Kidney epithelial cell (primary cell): Measurements from ENCODE around the gene TRIP13. TPM values are rescaled to one million over a fixed set of nuclear protein-coding genes. Genes with fewer than 3 reads are reported as not detected.
A peak's percentile ranks its signal among the peaks of the same experiment; 100 is the strongest.
"Not testable (repeated sequence)": the region's sequence is repeated elsewhere in the genome, so short reads cannot be mapped to it uniquely, and the experiment has no call there.

Experiments used
- DNase-seq: peaks from one replicate; pipeline ENCODE4 v3.0.0-alpha.2; 2010; ENCODE audit warnings: low read depth
- H3K27me3 ChIP-seq: 2 replicates; pipeline ENCODE4 v1.6.0; 2011; ENCODE audit warnings: low read length; ENCODE audit not compliant: control insufficient read depth, insufficient read depth
- H3K36me3 ChIP-seq: 2 replicates; pipeline ENCODE4 v1.5.1; 2011; ENCODE audit warnings: low read length; ENCODE audit not compliant: control insufficient read depth, insufficient read depth
- H3K4me3 ChIP-seq: 2 replicates; pipeline ENCODE4 v1.5.1; 2011; ENCODE audit warnings: low read depth, mild to moderate bottlenecking, control low read depth, low read length
- CTCF ChIP-seq: IDR thresholded peaks from 2 replicates; pipeline ENCODE4 v1.5.1; 2011; ENCODE audit warnings: mild to moderate bottlenecking, moderate library complexity, low read length, control low read depth, inconsistent platforms; ENCODE audit not compliant: insufficient read depth, poor library complexity, severe bottlenecking
- total RNA-seq: library from RNA; depleted of rRNA; stranded (reverse); fragments of >200 nt; gene quantifications from 2 replicates; pipeline ENCODE4 v1.2.3, GENCODE V29; 2015

The TRIP13 gene
- 7.4 and 10.8 TPM in 2 replicates for total RNA-seq

DNA sequence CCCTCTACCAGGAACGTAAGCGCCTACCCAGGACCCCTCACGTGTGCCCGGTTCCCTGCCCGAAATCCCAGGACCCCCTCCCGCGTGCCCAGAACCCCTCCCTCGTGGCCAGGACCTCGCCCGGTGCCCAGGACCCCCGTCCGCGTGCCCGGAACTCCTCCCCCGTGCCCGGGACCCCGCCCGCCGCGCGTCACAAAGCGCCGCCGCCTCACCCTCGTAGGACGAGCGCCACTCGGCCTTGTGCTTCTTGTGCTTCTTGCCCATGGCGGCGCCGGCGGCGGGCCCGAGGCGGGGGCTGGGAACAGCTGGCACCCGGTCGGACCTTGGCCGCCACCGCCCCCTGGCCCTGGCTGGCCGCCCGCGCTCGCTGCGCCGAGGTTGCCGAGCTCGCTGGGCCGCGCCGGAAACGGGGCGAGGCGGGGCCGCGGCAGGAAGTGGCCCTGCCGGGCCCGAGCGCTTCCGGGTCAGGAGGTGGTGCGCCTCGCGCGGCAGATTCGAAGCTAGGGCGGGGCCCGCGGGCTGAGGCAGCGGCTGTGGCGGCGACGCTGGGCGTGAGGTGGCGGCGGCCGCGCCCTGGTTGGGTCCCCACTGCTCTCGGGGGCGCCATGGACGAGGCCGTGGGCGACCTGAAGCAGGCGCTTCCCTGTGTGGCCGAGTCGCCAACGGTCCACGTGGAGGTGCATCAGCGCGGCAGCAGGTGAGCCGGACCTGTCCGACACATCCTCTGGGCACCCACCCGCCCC lies at the start of gene TRIP13, which contains the start of gene BRD9:
TSS of gene TRIP13 (plus strand) at position 491 of the 743 bp plus-strand sequence. CDS start at position 606, 115 bp downstream.
TSS of gene BRD9 (minus strand) at position 408 of the 743 bp plus-strand sequence. CDS start at position 264, 144 bp downstream.
- H3K36me3 ChIP-seq: no peaks in the 10 kb centered on the region
- peak; percentile 29 for DNase-seq
- H3K27me3 ChIP-seq: no peaks in the 10 kb centered on the region
- no peak for TF ChIP-seq CTCF
- H3K4me3 ChIP-seq: peak within 1 kb of the TSS; percentile 84

DNA sequence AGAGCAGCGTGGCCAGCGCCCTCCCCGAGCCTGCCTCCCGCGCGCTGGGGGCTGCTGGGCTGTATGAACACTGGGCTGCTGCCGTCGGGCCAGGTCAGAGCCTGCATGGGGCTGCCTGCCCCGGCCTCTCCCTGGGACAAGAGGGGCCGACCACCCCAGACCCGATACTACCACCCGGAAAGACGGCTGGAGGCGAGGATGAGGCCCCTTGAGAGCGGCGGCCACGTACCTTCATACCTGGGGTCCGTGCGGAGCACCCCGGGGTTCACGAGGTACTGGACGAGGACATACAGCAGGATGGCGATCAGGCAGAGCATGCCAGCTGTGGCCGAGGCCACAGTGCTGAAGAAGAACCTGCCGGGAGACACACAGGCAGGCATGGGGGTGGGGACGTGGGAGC lies 49.3 kb upstream of the TRIP13 start:
- not testable (repeated sequence) for H3K27me3 ChIP-seq, H3K36me3 ChIP-seq, H3K4me3 ChIP-seq, DNase-seq

DNA sequence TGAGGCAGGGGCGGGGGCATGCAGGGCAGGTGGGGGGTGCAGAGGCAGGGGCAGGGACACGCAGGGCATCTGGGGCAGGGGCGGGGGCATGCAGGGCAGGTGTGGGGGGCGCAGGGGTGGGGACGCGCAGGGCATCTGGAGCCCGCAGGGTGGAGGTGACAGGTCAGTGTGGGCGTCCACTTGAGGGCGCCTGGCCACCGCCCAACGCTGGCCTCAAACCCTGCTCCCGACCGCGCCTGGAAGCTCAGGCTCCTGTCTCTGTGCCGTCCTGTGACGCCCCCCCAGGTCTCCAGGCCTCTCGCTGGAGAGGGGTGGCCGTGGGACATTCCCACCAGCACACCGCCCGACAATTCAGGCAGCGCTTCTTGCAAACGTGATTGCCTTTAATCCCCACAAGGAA lies 48.8 kb upstream of the TRIP13 start:
- not testable (repeated sequence) for H3K36me3 ChIP-seq, DNase-seq, H3K4me3 ChIP-seq, H3K27me3 ChIP-seq

- not testable (repeated sequence) for H3K36me3 ChIP-seq, H3K4me3 ChIP-seq
These were observed 48.3 kb upstream of the TRIP13 start for GRCh38 chr5:844426-844825.

GRCh38 chr5:845031-845675 lies 47.5 kb upstream of the TRIP13 start:
- not testable (repeated sequence) for DNase-seq, H3K4me3 ChIP-seq

More at GRCh38 chr5:844426-844825, 48.3 kb upstream of the TRIP13 start:
- DNase-seq, H3K27me3 ChIP-seq: not testable (repeated sequence)

GRCh38 chr5:845676-846601 lies 46.7 kb upstream of the TRIP13 start:
- H3K27me3 ChIP-seq: peaks cover 16% of the 10 kb centered on the region
- DNase-seq, H3K4me3 ChIP-seq, H3K36me3 ChIP-seq: not testable (repeated sequence)

More at GRCh38 chr5:845031-845675, 47.5 kb upstream of the TRIP13 start:
- H3K27me3 ChIP-seq, H3K36me3 ChIP-seq: not testable (repeated sequence)

GRCh38 chr5:846602-847091 lies 46.0 kb upstream of the TRIP13 start:
- peaks cover 23% of the 10 kb centered on the region for H3K27me3 ChIP-seq
- not testable (repeated sequence) for H3K4me3 ChIP-seq, DNase-seq, H3K36me3 ChIP-seq

- H3K4me3 ChIP-seq, DNase-seq, H3K36me3 ChIP-seq: not testable (repeated sequence)
- H3K27me3 ChIP-seq: peaks cover 26% of the 10 kb centered on the region
These were observed 45.5 kb upstream of the TRIP13 start for GRCh38 chr5:847212-847611.

DNA sequence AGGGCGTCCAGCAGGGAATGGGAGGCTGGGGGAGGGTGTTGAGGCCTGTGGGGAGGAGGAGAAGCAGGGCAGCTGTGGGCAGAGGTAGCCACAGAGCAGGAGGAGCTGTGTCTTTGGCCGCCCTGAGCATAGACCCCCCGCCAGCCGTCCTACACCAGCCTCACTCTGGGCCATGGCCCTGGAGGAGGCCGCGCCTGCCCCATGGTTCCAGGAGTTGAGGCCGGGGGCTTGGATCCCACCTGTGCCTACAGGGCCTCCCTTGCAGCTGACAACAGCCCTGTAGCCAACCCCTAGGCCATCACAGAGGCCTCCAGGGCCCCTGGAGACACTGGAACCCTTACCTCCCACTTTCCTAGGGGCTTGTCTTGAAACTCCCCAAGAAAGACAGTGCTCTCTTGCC lies 44.9 kb upstream of the TRIP13 start:
- not testable (repeated sequence) for H3K36me3 ChIP-seq, DNase-seq, H3K4me3 ChIP-seq
- H3K27me3 ChIP-seq: peaks cover 32% of the 10 kb centered on the region
